ENCODE results near the gene CD180. TPM values are rescaled to one million over a fixed set of nuclear protein-coding genes. Genes with fewer than 3 reads are reported as not detected.
A peak's percentile ranks its signal among the peaks of the same experiment; 100 is the strongest.

The CD180 gene
- polyA plus RNA-seq, 3 donors: 0.50 to 0.86 (median 0.68) TPM

DNA sequence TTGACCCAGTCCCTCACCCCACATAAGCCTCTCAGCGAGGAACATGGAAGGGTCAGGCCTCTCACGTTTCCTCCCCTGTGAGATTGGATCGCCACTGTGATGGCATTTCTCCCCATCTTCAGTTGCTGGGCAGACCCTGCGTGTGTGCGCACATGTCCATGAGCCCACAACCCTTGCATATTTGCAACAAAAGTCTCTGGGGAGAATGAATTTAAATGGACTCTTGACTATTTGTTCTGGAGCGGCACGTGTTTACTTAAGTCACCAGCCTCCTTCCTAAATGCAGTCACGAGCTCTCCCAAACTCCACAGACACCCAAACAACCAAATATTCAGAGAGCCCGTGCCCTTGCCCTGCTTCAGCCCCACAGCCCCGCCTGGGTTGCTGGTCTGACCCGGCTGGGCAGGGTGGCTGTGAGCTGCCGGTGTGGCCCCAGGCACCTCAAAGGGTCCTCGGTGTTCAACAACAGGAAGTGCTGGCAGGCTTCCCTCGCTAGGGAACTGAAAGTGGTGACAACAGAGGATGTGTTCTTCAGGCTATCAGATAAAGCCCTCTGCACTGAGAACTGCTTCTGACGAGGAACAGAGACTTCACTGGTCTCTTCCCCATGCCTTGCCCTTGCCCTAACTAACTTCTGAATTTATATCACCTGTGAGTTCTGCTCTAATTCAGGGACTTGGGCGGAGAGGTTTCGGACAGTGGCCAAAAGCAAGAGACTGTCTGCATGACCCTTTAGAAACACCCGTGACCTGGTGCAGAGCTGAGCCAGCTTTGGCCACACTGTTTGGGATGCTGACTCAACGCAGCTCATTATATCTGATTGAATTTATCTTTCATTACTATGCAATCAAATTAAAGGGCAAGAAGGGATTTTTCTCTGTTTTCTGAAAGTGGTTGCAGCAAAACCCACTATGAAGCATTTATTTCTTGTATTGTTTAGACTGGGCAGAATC, 19.2 kb upstream of the CD180 start:
- peak in 1 of 11 donors; percentile 53 for DNase-seq (ENCODE audit: extremely low read depth in 1 of 11, low read depth in 9 of 11, low spot score in 4 of 11)

DNA sequence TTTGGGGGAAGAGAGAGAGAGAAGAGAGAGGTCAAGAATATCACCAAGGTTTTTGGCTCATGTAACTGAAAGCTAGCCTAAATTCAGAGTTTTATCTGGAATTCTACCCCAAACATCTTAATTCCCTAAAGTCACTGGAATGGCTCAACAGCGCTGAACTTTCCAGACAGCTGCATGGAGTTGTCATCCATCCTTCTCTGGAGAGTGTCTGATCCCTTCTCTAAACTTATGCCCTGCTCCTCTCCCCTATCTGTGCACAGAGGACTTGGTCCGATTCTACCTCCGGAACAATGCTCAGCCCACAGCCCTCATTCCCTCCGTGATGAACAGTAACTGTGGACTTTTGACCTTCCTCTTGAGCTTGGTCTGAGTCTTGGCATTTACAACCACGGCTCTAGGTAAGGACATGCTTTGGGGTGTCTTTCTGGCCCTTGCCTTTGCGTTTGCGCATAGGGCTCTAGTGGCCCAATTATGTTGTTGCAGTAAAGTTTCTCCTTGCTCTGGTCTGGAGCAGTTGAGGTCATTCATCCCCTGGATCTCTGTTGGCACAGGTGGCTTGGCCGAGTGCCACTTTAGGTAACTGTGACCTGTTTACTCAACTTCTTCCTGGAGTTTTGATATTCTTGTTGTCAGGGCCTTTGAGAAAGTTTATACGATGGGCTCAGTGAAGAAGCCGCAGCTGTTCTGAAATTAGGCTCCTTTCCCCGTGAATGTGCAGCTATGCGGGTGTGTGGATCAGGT, 18.3 kb upstream of the CD180 start:
- DNase-seq (ENCODE audit: extremely low read depth in 1 of 11, low read depth in 9 of 11, low spot score in 4 of 11): no peak

GRCh38 chr5:67214036-67214435, 17.4 kb upstream of the CD180 start:
- DNase-seq (ENCODE audit: extremely low read depth in 1 of 11, low read depth in 9 of 11, low spot score in 4 of 11): no peak

GRCh38 chr5:67211926-67212325, 15.3 kb upstream of the CD180 start:
- DNase-seq (ENCODE audit: extremely low read depth in 1 of 11, low read depth in 9 of 11, low spot score in 4 of 11): no peak

- DNase-seq (ENCODE audit: extremely low read depth in 1 of 11, low read depth in 9 of 11, low spot score in 4 of 11): peak; percentile 46 to 77 (median 59)
These were observed 12.7 kb upstream of the CD180 start for GRCh38 chr5:67209141-67209771.

- DNase-seq (ENCODE audit: extremely low read depth in 1 of 11, low read depth in 9 of 11, low spot score in 4 of 11): no peak
These were observed 11.8 kb upstream of the CD180 start for GRCh38 chr5:67208403-67208802.

DNA sequence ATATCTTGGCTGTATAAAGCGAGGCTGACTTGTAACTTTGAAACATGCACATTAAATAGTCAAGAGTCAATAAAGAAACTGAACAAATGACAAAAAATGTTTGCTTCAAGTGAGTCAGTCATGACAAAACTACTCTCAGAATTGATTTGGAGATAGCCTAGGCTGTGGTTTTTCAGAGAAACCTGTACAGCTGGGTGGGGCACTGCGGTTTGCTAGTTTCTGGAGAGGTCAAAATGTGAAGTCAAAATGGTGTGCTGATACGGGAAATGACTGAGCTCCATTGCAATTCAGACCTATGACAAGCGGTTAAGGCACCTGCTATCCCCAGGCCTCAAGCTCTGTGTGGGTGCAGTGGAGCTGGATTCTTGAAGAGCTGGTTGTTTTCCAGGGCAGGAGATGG, 10.3 kb upstream of the CD180 start:
- no peak for DNase-seq (ENCODE audit: extremely low read depth in 1 of 11, low read depth in 9 of 11, low spot score in 4 of 11)

DNA sequence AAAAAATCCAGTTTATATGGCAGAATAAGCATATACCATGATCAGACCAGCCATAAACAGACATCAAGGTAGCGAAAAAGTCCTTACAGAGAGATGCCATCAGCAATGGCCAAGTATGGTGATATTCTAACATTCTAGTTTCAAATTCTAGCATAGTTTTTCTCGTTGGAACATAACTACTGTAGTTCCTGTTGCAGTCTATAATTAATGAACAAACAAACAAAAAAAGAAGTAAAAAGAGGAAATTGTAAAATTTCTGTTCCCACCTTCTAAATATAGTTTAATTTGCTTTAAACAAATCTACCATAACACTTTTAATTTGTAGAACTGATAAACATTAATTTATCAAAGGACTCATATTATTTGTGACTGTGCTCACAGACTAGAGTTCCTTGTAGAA, 9.9 kb upstream of the CD180 start:
- no peak for DNase-seq (ENCODE audit: extremely low read depth in 1 of 11, low read depth in 9 of 11, low spot score in 4 of 11)

DNA sequence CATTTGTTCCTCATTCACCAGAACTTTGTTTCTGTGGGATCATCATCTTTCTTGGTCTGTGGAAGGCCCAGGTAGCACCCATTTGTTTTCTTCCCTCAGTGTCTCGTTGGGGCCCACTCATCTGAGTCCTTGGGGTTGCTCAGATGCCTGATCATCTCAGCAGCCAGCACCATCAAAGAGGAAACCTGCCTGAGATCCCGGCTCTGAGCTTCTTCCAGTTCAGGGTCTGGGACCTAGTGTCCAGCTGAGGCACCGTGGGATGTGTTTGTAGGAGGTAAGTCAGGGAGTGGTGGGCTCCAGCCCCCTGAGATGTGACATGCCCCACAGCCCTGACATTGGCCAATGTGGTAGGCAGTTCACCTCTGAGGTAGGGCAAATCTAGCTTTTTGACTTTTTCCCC, 9.4 kb upstream of the CD180 start:
- DNase-seq (ENCODE audit: extremely low read depth in 1 of 11, low read depth in 9 of 11, low spot score in 4 of 11): no peak

GRCh38 chr5:67204821-67205220, 8.2 kb upstream of the CD180 start:
- no peak for DNase-seq (ENCODE audit: extremely low read depth in 1 of 11, low read depth in 9 of 11, low spot score in 4 of 11)

DNA sequence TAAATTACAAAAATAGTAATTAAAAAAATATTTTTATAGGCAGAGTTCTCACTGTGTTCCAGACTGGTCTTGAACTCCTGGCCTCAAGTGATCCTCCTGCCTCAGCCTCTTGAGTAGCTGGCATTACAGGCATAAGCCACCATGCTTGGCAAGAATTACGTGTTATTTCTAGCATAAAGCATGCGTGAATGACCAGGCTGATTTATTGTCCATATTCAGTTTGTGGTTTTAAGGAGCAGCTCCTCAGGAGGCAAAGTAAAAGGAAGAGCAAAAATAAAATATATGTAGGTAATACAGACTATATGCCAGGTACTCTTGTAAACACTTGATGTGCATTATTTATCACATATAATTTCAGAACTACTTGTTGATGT, 7.1 kb upstream of the CD180 start:
- no peak for DNase-seq (ENCODE audit: extremely low read depth in 1 of 11, low read depth in 9 of 11, low spot score in 4 of 11)

DNA sequence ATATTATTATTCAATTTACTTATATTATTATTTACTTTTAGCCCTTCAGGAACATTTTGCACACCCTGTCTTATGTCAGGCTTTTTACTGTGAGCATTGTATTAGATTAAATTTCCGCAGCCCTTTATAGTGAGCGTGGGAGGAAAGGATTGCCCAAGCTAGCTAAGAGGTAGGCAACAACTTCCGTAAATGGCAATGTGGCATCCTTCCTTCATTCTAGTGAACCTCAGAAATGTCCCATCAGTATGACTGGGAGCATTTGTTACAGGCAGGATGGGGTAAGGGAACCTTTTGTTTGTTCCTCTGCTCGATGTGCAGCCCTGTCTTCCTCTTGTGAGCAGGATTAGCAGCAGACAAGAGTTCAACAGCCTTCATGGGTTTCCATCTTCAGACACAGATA, 6.2 kb upstream of the CD180 start:
- no peak for DNase-seq (ENCODE audit: extremely low read depth in 1 of 11, low read depth in 9 of 11, low spot score in 4 of 11)

DNA sequence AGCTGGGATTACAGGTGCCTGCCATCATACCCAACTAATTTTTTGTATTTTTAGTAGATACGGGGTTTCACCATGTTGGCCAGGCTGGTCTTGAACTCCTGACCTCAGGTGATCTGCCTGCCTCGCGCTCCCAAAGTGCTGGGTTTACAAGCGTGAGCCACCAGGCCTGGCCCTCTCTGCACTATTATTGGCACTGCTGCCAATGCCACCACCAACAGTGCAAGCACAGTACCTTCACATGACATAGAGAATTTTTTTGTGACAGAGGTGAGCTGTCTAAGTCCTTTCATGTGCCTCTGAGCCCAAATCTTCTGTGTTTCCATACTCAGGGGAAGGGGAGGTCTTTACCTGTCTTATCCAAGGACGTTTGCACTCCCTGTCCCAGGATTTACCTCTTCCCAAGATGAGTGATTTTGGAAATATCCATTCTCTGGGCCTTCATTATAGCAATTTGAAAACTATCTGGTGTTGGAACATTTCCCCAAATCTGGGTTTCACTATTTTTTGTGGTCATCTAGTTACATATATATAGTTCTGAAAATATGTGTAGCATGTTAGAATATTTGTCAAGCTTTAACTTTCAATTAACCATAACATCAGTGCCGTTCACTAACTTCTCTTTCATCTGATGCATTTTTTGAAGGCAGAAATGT, 5.4 kb upstream of the CD180 start:
- no peak for DNase-seq (ENCODE audit: extremely low read depth in 1 of 11, low read depth in 9 of 11, low spot score in 4 of 11)

DNA sequence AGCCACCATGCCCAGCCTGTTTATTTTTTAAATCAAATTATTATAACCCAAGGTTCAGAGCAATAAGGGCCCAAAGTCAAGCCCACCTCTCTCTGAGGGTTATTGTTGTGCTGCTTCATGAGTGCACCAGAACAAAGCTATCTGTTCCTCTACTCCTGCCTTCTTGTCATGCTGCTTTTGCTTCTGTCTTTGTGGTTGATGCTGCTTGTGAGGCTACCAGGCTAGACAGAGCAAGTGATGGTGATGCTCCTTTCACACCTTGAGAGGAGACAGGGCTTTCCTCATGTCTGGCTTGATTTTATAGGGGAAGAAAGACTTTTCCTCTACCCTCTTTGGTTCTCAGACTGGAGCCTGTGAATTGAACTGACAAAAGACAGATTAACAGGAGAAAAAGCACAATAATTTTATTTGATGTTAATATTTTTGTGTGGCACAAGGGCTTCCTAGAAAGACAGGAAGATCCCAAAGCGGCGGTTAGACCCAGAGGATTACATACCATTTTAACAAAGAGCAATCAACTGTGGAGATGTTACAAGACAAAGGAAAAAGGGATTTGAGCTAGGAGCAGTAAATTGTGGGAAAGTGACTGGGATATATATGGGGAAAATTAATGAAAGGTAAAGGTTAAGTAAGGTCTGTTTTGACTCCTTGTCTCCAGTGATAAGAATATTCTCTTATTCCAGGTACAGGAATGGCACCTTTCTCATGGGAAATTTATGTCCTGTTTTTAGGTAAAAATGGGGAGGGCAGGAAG, 4.4 kb upstream of the CD180 start:
- no peak for DNase-seq (ENCODE audit: extremely low read depth in 1 of 11, low read depth in 9 of 11, low spot score in 4 of 11)

DNA sequence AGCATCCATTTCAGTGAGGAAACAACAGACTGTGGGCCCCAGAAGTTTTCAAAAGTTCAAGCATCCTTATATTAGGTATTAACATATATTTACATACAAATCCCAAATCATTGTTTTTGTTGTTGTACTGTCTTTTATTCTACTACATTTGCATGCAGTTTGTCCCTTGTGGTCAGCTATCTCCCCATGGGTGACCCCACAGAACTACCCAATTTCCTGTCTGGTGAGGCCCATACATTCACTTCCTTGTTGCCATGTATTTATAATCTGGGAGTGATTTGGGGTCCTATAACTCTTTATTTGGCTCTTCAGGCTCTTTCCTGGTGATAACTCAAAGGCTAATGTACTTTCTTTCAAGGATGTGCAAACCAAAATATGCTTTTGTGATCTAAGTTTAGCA, 3.3 kb upstream of the CD180 start:
- DNase-seq (ENCODE audit: extremely low read depth in 1 of 11, low read depth in 9 of 11, low spot score in 4 of 11): no peak

DNA sequence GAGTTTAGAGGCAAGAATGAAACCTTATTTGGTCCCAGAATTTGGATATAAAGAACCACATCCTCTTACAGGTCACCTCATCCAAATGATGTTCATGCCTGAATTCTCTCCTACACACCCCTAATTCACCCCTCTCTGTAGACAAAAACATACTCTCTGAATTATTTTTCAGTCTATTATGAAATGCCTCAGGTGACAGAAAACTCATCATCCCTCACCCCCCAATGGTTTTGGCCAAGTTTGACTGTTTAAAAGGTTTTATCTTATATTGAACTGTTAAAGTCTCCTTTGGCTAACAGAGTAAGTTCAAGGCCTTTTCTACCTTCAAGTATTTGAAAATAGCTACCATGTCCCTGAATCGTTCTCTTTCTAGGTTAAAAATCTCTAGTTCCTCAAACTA, 2.3 kb upstream of the CD180 start:
- DNase-seq (ENCODE audit: extremely low read depth in 1 of 11, low read depth in 9 of 11, low spot score in 4 of 11): no peak

- no peak for DNase-seq (ENCODE audit: extremely low read depth in 1 of 11, low read depth in 9 of 11, low spot score in 4 of 11)
These were observed 937 bp upstream of the CD180 start for GRCh38 chr5:67197536-67197935.

DNA sequence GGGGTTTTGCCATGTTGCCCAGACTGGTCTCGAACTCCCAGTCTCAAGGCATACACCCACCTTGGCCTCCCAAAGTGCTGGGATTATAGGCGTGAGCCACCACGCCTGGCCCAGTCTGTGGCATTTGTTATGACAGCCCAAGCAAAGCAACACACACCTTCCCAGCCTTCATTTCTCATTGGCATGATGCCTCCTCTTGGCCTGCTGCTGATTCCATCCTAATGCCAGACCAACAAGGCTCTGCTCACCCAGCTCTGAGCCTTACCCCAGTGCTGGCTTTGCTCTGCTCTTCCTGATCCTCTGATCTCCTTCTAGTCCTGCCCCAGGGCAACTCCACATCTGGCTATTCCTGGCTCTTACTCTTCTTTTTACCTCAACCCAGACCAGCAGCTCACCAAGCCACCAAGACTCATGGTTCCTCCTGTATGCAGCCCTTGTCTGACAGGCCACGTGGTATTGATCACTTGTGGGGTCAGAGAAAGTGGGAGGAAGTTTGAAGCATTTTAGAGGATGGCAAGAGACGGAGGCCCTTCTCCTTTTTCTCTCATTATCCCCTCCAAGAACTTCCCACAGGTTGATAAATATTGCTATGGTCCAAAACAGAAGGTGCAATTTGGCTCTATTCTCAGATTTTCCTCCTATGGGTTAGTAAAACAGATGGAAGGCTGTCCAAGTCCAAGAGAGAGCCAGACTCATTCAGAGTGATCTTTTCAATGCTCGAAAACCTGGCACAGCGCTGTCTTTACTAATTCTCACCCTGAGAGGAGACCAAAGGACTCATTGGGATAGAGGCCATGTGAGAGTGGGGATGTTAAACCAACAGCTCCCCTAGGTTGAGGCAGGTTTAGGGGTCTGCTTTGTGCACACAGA, 958 bp downstream of the CD180 start:
- no peak for DNase-seq (ENCODE audit: extremely low read depth in 1 of 11, low read depth in 9 of 11, low spot score in 4 of 11)
